ENCODE results near the gene CAMK4.

DNA sequence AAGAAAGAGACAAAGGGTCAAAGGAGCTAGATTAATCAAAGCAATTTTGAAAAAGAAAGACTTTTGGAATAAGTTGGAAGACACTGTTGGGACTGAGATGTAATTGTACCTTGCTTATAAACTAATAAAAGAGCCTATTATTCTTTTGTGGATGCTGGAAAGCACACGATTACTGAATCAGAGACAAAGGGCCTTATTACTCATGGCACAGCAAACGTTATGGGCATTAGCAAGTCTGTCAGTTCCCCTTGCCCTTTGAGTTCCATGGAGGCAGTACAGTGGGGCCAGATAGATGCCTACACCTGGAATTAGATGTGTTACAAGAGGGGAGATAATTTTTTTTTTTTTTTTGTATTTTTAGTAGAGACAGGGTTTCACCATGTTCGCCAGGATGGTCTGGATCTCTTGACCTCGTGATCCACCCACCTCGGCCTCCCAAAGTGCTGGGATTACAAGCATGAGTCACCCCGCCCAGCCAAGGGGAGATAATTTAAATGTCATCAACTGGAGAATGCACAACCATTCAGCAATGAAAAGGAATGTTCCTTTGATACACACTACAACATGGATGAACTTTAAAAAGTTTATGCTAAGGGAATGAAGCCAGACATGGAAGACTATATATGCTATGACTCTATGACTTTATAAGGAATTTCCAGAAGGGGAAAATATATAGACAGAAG lies 159.2 kb downstream of the CAMK4 start:
- TF ChIP-seq, protein P1, sequence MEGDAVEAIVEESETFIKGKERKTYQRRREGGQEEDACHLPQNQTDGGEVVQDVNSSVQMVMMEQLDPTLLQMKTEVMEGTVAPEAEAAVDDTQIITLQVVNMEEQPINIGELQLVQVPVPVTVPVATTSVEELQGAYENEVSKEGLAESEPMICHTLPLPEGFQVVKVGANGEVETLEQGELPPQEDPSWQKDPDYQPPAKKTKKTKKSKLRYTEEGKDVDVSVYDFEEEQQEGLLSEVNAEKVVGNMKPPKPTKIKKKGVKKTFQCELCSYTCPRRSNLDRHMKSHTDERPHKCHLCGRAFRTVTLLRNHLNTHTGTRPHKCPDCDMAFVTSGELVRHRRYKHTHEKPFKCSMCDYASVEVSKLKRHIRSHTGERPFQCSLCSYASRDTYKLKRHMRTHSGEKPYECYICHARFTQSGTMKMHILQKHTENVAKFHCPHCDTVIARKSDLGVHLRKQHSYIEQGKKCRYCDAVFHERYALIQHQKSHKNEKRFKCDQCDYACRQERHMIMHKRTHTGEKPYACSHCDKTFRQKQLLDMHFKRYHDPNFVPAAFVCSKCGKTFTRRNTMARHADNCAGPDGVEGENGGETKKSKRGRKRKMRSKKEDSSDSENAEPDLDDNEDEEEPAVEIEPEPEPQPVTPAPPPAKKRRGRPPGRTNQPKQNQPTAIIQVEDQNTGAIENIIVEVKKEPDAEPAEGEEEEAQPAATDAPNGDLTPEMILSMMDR (IDR thresholded peaks at IDR 0.05): no peak
- TF ChIP-seq POLR2AphosphoS5 (IDR thresholded peaks at IDR 0.05): no peak
- no peak for TF ChIP-seq POLR2A (IDR thresholded peaks at IDR 0.05)
